Mesothelial cell of epicardium (in vitro differentiated cells): ENCODE results near the gene NEK11. TPM values are rescaled to one million over a fixed set of nuclear protein-coding genes. Genes with fewer than 3 reads are reported as not detected.

Experiments
- DNase-seq, 2 experiments: peaks; one replicate each; pipeline ENCODE4 v3.0.0; 2021; ENCODE audit warnings: low spot score in 2 of 2; ENCODE audit not compliant: unreplicated experiment in 2 of 2
- H3K27ac Mint-ChIP-seq: 2 replicates; pipeline ENCODE4 v1.8.0; 2021; ENCODE audit warnings: mixed read lengths
- H3K27me3 Mint-ChIP-seq: 2 replicates; pipeline ENCODE4 v1.8.0; 2021; ENCODE audit warnings: low read depth, mixed read lengths
- H3K36me3 Mint-ChIP-seq: 2 replicates; pipeline ENCODE4 v1.8.0; 2021; ENCODE audit warnings: mixed read lengths
- H3K4me1 Mint-ChIP-seq: 2 replicates; pipeline ENCODE4 v1.8.0; 2021; ENCODE audit warnings: mixed read lengths
- H3K4me3 Mint-ChIP-seq: 2 replicates; pipeline ENCODE4 v1.8.0; 2021; ENCODE audit warnings: mild to moderate bottlenecking, moderate library complexity, mixed read lengths
- H3K9me3 Mint-ChIP-seq: 2 replicates; pipeline ENCODE4 v1.8.0; 2021; ENCODE audit warnings: mixed read lengths
- CTCF ChIP-seq: fragments of 200-600 bp; sonication (generic); IDR thresholded peaks from one replicate; pipeline ENCODE4 v1.5.0; 2021; ENCODE audit warnings: antibody characterized with exemption; ENCODE audit not compliant: unreplicated experiment
- total RNA-seq: library from RNA; stranded (reverse); gene quantifications from 3 replicates; pipeline ENCODE4 v1.2.1, GENCODE V29; 2021

NEK11 gene
- total RNA-seq, 1 donor from 2014 or later: 11.3 TPM

- no peak for TF ChIP-seq CTCF
- Mint-ChIP-seq H3K36me3 (no peaks in the 10 kb centered on the region), H3K4me3 (no peak overlapping the region), H3K4me1 (no peaks in the 10 kb centered on the region), H3K9me3 (no peaks in the 10 kb centered on the region), H3K27me3 (no peaks in the 10 kb centered on the region), H3K27ac (no peak overlapping the region)
- no peak for DNase-seq
Measured at GRCh38 chr3:131193641-131194238, 167.1 kb downstream of the NEK11 start.

- H3K27me3 Mint-ChIP-seq: no peaks in the 10 kb centered on the region
- TF ChIP-seq CTCF: no peak
- DNase-seq: no peak
- no peak overlapping the region for H3K27ac Mint-ChIP-seq
- H3K36me3 Mint-ChIP-seq: no peaks in the 10 kb centered on the region
- no peak overlapping the region for H3K4me3 Mint-ChIP-seq
- no peaks in the 10 kb centered on the region for H3K4me1 Mint-ChIP-seq
- H3K9me3 Mint-ChIP-seq: peaks cover 4% of the 10 kb centered on the region
Measured at GRCh38 chr3:131194816-131195215, 168.1 kb downstream of the NEK11 start.

- Mint-ChIP-seq H3K27me3 (no peaks in the 10 kb centered on the region), H3K4me1 (no peaks in the 10 kb centered on the region), H3K9me3 (peaks cover 30% of the 10 kb centered on the region), H3K27ac (no peak overlapping the region), H3K4me3 (no peak overlapping the region), H3K36me3 (peaks cover 2% of the 10 kb centered on the region)
- no peak for TF ChIP-seq CTCF
- DNase-seq: no peak
Measured at GRCh38 chr3:131200636-131201199, 174.0 kb downstream of the NEK11 start.

- no peak for TF ChIP-seq CTCF
- Mint-ChIP-seq H3K36me3 (no peaks in the 10 kb centered on the region), H3K27me3 (no peaks in the 10 kb centered on the region), H3K4me3 (no peak overlapping the region), H3K9me3 (peaks cover 4% of the 10 kb centered on the region), H3K27ac (no peak overlapping the region), H3K4me1 (peaks cover 7% of the 10 kb centered on the region)
- no peak for DNase-seq
Measured at GRCh38 chr3:131216330-131216729, 189.7 kb downstream of the NEK11 start.

GRCh38 chr3:131216801-131217200 is 190.1 kb downstream of the NEK11 start:
- Mint-ChIP-seq H3K27me3 (no peaks in the 10 kb centered on the region), H3K4me1 (peaks cover 7% of the 10 kb centered on the region), H3K27ac (no peak overlapping the region), H3K36me3 (no peaks in the 10 kb centered on the region), H3K9me3 (no peaks in the 10 kb centered on the region), H3K4me3 (no peak overlapping the region)
- no peak for TF ChIP-seq CTCF
- DNase-seq: no peak
